ENCODE results near the gene TTC16.
"Not testable (repeated sequence)": the region's sequence is repeated elsewhere in the genome, so short reads cannot be mapped to it uniquely, and the experiment has no call there.

The TTC16 gene

GRCh38 chr9:127770905-127771569 is 55.2 kb downstream of the TTC16 start:
- DNase-seq, result peak; percentile 91 to 97

- DNase-seq, result no peak
Measured at GRCh38 chr9:127771570-127772189, 55.8 kb downstream of the TTC16 start.

GRCh38 chr9:127772603-127773002 is 56.7 kb downstream of the TTC16 start:
- no peak for DNase-seq

- no peak for DNase-seq
Measured at GRCh38 chr9:127773272-127773671, 57.4 kb downstream of the TTC16 start.

GRCh38 chr9:127773981-127774380 is 58.1 kb downstream of the TTC16 start:
- DNase-seq, result no peak

GRCh38 chr9:127776195-127776923 is 60.5 kb downstream of the TTC16 start:
- no peak for DNase-seq

- no peak for DNase-seq
Measured at GRCh38 chr9:127776924-127777289, 61.0 kb downstream of the TTC16 start.

GRCh38 chr9:127777368-127777980 is 61.6 kb downstream of the TTC16 start:
- no peak for DNase-seq

GRCh38 chr9:127778280-127779135 is 62.6 kb downstream of the TTC16 start, which contains the start of gene SH2D3C:
TSS of gene SH2D3C (minus strand) at chr9:127778666. CDS start at chr9:127778627, 39 bp downstream.
- no peak for DNase-seq

GRCh38 chr9:127779136-127779981 is 63.5 kb downstream of the TTC16 start:
- no peak for DNase-seq

GRCh38 chr9:127780126-127780885 is 64.4 kb downstream of the TTC16 start:
- DNase-seq, result no peak

- DNase-seq, result not testable (repeated sequence)
Measured at GRCh38 chr9:127780909-127781308, 65.0 kb downstream of the TTC16 start.
